ENCODE measurements around the gene FBXL17.
A peak's percentile ranks its signal among the peaks of the same experiment; 100 is the strongest.

Gene FBXL17

GRCh38 chr5:107887166-107887943, 494.5 kb downstream of the FBXL17 start:
- no peak for DNase-seq

GRCh38 chr5:107885601-107886000, 496.3 kb downstream of the FBXL17 start:
- DNase-seq: no peak

GRCh38 chr5:107884871-107885270, 497.0 kb downstream of the FBXL17 start:
- DNase-seq: no peak

GRCh38 chr5:107878661-107879060, 503.2 kb downstream of the FBXL17 start:
- no peak for DNase-seq

- DNase-seq: no peak
These were observed 505.0 kb downstream of the FBXL17 start for GRCh38 chr5:107876906-107877305.

- no peak for DNase-seq
These were observed 505.6 kb downstream of the FBXL17 start for GRCh38 chr5:107876261-107876660.

GRCh38 chr5:107875833-107876232, 506.1 kb downstream of the FBXL17 start:
- peak; percentile 38 for DNase-seq

GRCh38 chr5:107874795-107875194, 507.1 kb downstream of the FBXL17 start:
- peak; percentile 38 for DNase-seq

GRCh38 chr5:107873877-107874276, 508.0 kb downstream of the FBXL17 start:
- no peak for DNase-seq

- DNase-seq: no peak
These were observed 510.9 kb downstream of the FBXL17 start for GRCh38 chr5:107871023-107871422.

- DNase-seq: peak; percentile 82
These were observed 512.3 kb downstream of the FBXL17 start for GRCh38 chr5:107869438-107870115.

GRCh38 chr5:107868650-107869409, 513.1 kb downstream of the FBXL17 start:
- peak; percentile 11 for DNase-seq

- DNase-seq: peak; percentile 8
These were observed 514.6 kb downstream of the FBXL17 start for GRCh38 chr5:107867266-107867665.

- peak; percentile 26 for DNase-seq
These were observed 517.1 kb downstream of the FBXL17 start for GRCh38 chr5:107864793-107865192.

- no peak for DNase-seq
These were observed 518.8 kb downstream of the FBXL17 start for GRCh38 chr5:107863125-107863524.

GRCh38 chr5:107861565-107861964, 520.3 kb downstream of the FBXL17 start:
- no peak for DNase-seq

- DNase-seq: no peak
These were observed 521.9 kb downstream of the FBXL17 start for GRCh38 chr5:107860044-107860443.

GRCh38 chr5:107858788-107859187, 523.1 kb downstream of the FBXL17 start:
- DNase-seq: no peak

GRCh38 chr5:107858324-107858723, 523.6 kb downstream of the FBXL17 start:
- no peak for DNase-seq

- DNase-seq: no peak
These were observed 524.1 kb downstream of the FBXL17 start for GRCh38 chr5:107857785-107858184.

- peak; percentile 19 for DNase-seq
These were observed 526.7 kb downstream of the FBXL17 start for GRCh38 chr5:107855171-107855570.

GRCh38 chr5:107853696-107854095, 528.2 kb downstream of the FBXL17 start:
- DNase-seq: no peak

- DNase-seq: no peak
These were observed 528.9 kb downstream of the FBXL17 start for GRCh38 chr5:107853031-107853430.

- DNase-seq: no peak
These were observed 532.8 kb downstream of the FBXL17 start for GRCh38 chr5:107849118-107849517.
